Measurements from ENCODE around the gene PNKP. TPM values are rescaled to one million over a fixed set of nuclear protein-coding genes. Genes with fewer than 3 reads are reported as not detected.

The PNKP gene
- total and polyA plus RNA-seq, 10 donors, result 36.6 to 203 (median 108) TPM

- Histone ChIP-seq H3K4me3 (no peak overlapping the region), H3K27ac (peak overlapping the region in 2 of 8 donors; percentile 11 to 53), H3K27me3 (replicated peaks in 1 of 7) (no peaks in the 10 kb centered on the region), H3K4me1 (peaks cover 16 to 76% (median 49%) of the 10 kb centered on the region in 6 donors), H3K36me3 (peaks cover 0 to 67% (median 21%) of the 10 kb centered on the region in 6 donors), H3K9me3 (no peaks in the 10 kb centered on the region)
- TF ChIP-seq POLR2AphosphoS5 (IDR thresholded peaks at IDR 0.05) (peak; percentile 23 to 43 (median 24)), POLR2A (IDR thresholded peaks at IDR 0.05) (no peak)
- DNase-seq, result no peak
- WGBS, 5 donors, result 84 to 92% (median 90%) methylated on average over 17 to 23 of the region's 23 CpGs
- intact Hi-C loops (cut with DNase I; ENCODE audit: low total_unique reads), result no loop called here
Measured at GRCh38 chr19:49907745-49908446, 40.5 kb upstream of the PNKP start.

GRCh38 chr19:49906879-49907564 is 39.6 kb upstream of the PNKP start:
- H3K4me1 ChIP-seq, result peaks cover 12 to 68% (median 41%) of the 10 kb centered on the region in 6 donors
- H3K9me3 ChIP-seq, result no peaks in the 10 kb centered on the region
- TF ChIP-seq CTCF (IDR thresholded peaks at IDR 0.05 in 8 of 11, conservative IDR thresholded peaks at IDR 0.05 in 3 of 11) (no peak), POLR2A (IDR thresholded peaks at IDR 0.05) (no peak), POLR2AphosphoS5 (IDR thresholded peaks at IDR 0.05) (peak in 1 of 3 donors; percentile 5)
- no peaks in the 10 kb centered on the region for H3K27me3 ChIP-seq (replicated peaks in 1 of 7)
- intact Hi-C loops (cut with DNase I; ENCODE audit: low total_unique reads), result no loop called here
- no peak overlapping the region for H3K4me3 ChIP-seq
- peaks cover 0 to 58% (median 20%) of the 10 kb centered on the region in 6 donors for H3K36me3 ChIP-seq
- DNase-seq, result no peak
- 85 to 91% (median 89%) methylated on average over 16 of the region's 16 CpGs for WGBS, 5 donors
- peak overlapping the region in 1 of 8 donors; percentile 46 for H3K27ac ChIP-seq

GRCh38 chr19:49904136-49904535 is 36.8 kb upstream of the PNKP start:
- WGBS, 5 donors, result 8 to 41% (median 17%) methylated on average over 6 of the region's 6 CpGs
- Histone ChIP-seq H3K9me3 (no peaks in the 10 kb centered on the region), H3K4me1 (peaks cover 0 to 39% (median 18%) of the 10 kb centered on the region in 6 donors), H3K27ac (peak overlapping the region in 1 of 8 donors; percentile 31), H3K36me3 (peaks cover 0 to 38% (median 17%) of the 10 kb centered on the region in 6 donors), H3K4me3 (no peak overlapping the region), H3K27me3 (replicated peaks in 1 of 7) (no peaks in the 10 kb centered on the region)
- intact Hi-C loops (cut with DNase I; ENCODE audit: low total_unique reads), result no loop called here
- no peak for DNase-seq
- TF ChIP-seq CTCF (IDR thresholded peaks at IDR 0.05 in 8 of 11, conservative IDR thresholded peaks at IDR 0.05 in 3 of 11) (no peak), POLR2AphosphoS5 (IDR thresholded peaks at IDR 0.05) (no peak), POLR2A (IDR thresholded peaks at IDR 0.05) (no peak)

GRCh38 chr19:49896863-49897621 is 29.7 kb upstream of the PNKP start, which contains the start of gene IL4I1:
Gene IL4I1 (minus strand): TSS chr19:49896887. CDS start chr19:49896160, 727 bp downstream.
- Histone ChIP-seq H3K27me3 (replicated peaks in 1 of 7) (no peaks in the 10 kb centered on the region), H3K27ac (peak within 1 kb of the TSS; percentile 3 to 83 (median 64)), H3K36me3 (no peaks in the 10 kb centered on the region), H3K9me3 (no peaks in the 10 kb centered on the region), H3K4me3 (peak within 1 kb of the TSS in 4 of 8 donors; percentile 13 to 57 (median 24)), H3K4me1 (peaks cover 20 to 45% (median 34%) of the 10 kb centered on the region in 6 donors)
- intact Hi-C loops (cut with DNase I; ENCODE audit: low total_unique reads), result no loop called here
- 5 to 18% (median 7%) methylated on average over 19 to 20 of the region's 20 CpGs for WGBS, 5 donors
- TF ChIP-seq POLR2AphosphoS5 (IDR thresholded peaks at IDR 0.05) (peak in 2 of 3 donors; percentile 22 to 39), POLR2A (IDR thresholded peaks at IDR 0.05) (no peak)
- peak; percentile 83 for DNase-seq
